Natural killer cell (primary cell): ENCODE data around the gene PBXIP1. TPM values are rescaled to one million over a fixed set of nuclear protein-coding genes. Genes with fewer than 3 reads are reported as not detected.

Source experiments
- ATAC-seq, 3 donors: fragments of 150-1000 bp in 2 of 3; fragments of 200-7000 bp in 1 of 3; cut with Tn5 transposase; 1 replicate in 1 of 3; 2 replicates in 2 of 3; pipeline ENCODE4 v1.10.0; 2021; ENCODE audit warnings: mild to moderate bottlenecking in 2 of 3, moderate library complexity in 2 of 3
- DNase-seq, 2 donors: peaks; one replicate each; pipeline versions ENCODE4 v3.0.0 to v3.0.0-alpha.2; 2013 to 2021; ENCODE audit warnings: mixed read lengths in 1 of 2
- H3K27ac ChIP-seq: one replicate; pipeline ENCODE4 v1.5.1; 2013; ENCODE audit warnings: mild to moderate bottlenecking, low read length
- H3K27me3 ChIP-seq: one replicate; pipeline ENCODE4 v1.6.1; 2013; ENCODE audit warnings: low read length; ENCODE audit not compliant: control insufficient read depth, insufficient read depth
- H3K36me3 ChIP-seq: one replicate; pipeline ENCODE4 v1.6.1; 2013; ENCODE audit warnings: low read length; ENCODE audit not compliant: control insufficient read depth, insufficient read depth
- H3K4me1 ChIP-seq: one replicate; pipeline ENCODE4 v1.6.1; 2013; ENCODE audit warnings: low read length; ENCODE audit not compliant: control insufficient read depth, insufficient read depth
- H3K4me3 ChIP-seq: one replicate; pipeline ENCODE4 v1.5.1; 2013; ENCODE audit warnings: low read length
- H3K9me3 ChIP-seq: one replicate; pipeline ENCODE4 v1.6.1; 2013; ENCODE audit warnings: low read length; ENCODE audit not compliant: control insufficient read depth, insufficient read depth
- H3K27ac Mint-ChIP-seq, 2 donors: one replicate each; pipeline ENCODE4 v1.8.0; 2022; ENCODE audit warnings: mild to moderate bottlenecking in 2 of 2, mixed read lengths in 2 of 2, moderate library complexity in 1 of 2
- H3K27me3 Mint-ChIP-seq, 2 donors: one replicate each; pipeline ENCODE4 v1.8.0; 2022; ENCODE audit warnings: low read depth in 2 of 2, mixed read lengths in 2 of 2
- H3K36me3 Mint-ChIP-seq: one replicate; pipeline ENCODE4 v1.8.0; 2022; ENCODE audit warnings: mixed read lengths
- H3K4me1 Mint-ChIP-seq, 2 donors: one replicate each; pipeline ENCODE4 v1.8.0; 2022; ENCODE audit warnings: mixed read lengths in 2 of 2
- H3K4me3 Mint-ChIP-seq: one replicate; pipeline ENCODE4 v1.8.0; 2022; ENCODE audit warnings: mild to moderate bottlenecking, moderate library complexity, mixed read lengths
- H3K9me3 Mint-ChIP-seq, 2 donors: one replicate each; pipeline ENCODE4 v1.8.0; 2022; ENCODE audit warnings: mixed read lengths in 2 of 2
- CTCF ChIP-seq: fragments of 200-600 bp; IDR thresholded peaks from one replicate; pipeline ENCODE4 v1.8.0; 2022; ENCODE audit warnings: antibody characterized with exemption
- WGBS: methylation state at CpG from one replicate; pipeline ENCODE4 v1.1.7; 2013; ENCODE audit warnings: missing lambda C conversion rate; ENCODE audit not compliant: insufficient coverage; 5-methylcytosine and 5-hydroxymethylcytosine counted together
- intact Hi-C: fragments of 100-400 bp; cut with micrococcal nuclease; formaldehyde crosslinking; loops from one replicate; pipeline ENCODE4 v1.14.2; 2022
- total RNA-seq, 4 donors: library from RNA; stranded (reverse); fragments of 120-200 nt in 1 of 4; gene quantifications; one replicate each; pipeline versions ENCODE4 v1.2.3 to v1.2.4, GENCODE V29; 2013 to 2022

PBXIP1 gene
- total RNA-seq, 3 donors from 2014 or later (not counting 1 experiment from before 2014, with no cell fraction given), result 158 to 200 (median 197) TPM

- Mint-ChIP-seq H3K27ac (no peak overlapping the region), H3K4me3 (no peak overlapping the region), H3K4me1 (peaks cover 23 to 41% of the 10 kb centered on the region in 2 donors), H3K9me3 (no peaks in the 10 kb centered on the region), H3K27me3 (no peaks in the 10 kb centered on the region), H3K36me3 (no peaks in the 10 kb centered on the region)
- H3K27me3 ChIP-seq, result no peaks in the 10 kb centered on the region
- no peak overlapping the region for H3K4me3 ChIP-seq
- no peak overlapping the region for H3K27ac ChIP-seq
- H3K4me1 ChIP-seq, result peaks cover 20% of the 10 kb centered on the region
- no peaks in the 10 kb centered on the region for H3K9me3 ChIP-seq
- intact Hi-C loops, result no loop called here
- 92% methylated on average over 6 of the region's 6 CpGs for WGBS
- peaks cover 55% of the 10 kb centered on the region for H3K36me3 ChIP-seq
- ATAC-seq, result no peak
- TF ChIP-seq CTCF, result no peak
- no peak for DNase-seq
Observed at GRCh38 chr1:154964359-154964758, 8.5 kb upstream of the PBXIP1 start.

- H3K4me3 ChIP-seq, result no peak overlapping the region
- DNase-seq (no peak), ATAC-seq (no peak)
- intact Hi-C loops, result no loop called here
- Mint-ChIP-seq H3K36me3 (no peaks in the 10 kb centered on the region), H3K27me3 (no peaks in the 10 kb centered on the region), H3K9me3 (no peaks in the 10 kb centered on the region), H3K4me3 (no peak overlapping the region), H3K27ac (no peak overlapping the region), H3K4me1 (peaks cover 23 to 35% of the 10 kb centered on the region in 2 donors)
- H3K9me3 ChIP-seq, result no peaks in the 10 kb centered on the region
- H3K4me1 ChIP-seq, result peaks cover 20% of the 10 kb centered on the region
- 98% methylated on average over 8 of the region's 8 CpGs for WGBS
- H3K36me3 ChIP-seq, result peaks cover 57% of the 10 kb centered on the region
- H3K27me3 ChIP-seq, result no peaks in the 10 kb centered on the region
- no peak overlapping the region for H3K27ac ChIP-seq
- TF ChIP-seq CTCF, result no peak
Observed at GRCh38 chr1:154963643-154964042, 7.7 kb upstream of the PBXIP1 start.

- Mint-ChIP-seq H3K4me3 (peak overlapping the region; percentile 89), H3K36me3 (no peaks in the 10 kb centered on the region), H3K4me1 (peaks cover 18 to 29% of the 10 kb centered on the region in 2 donors), H3K9me3 (no peaks in the 10 kb centered on the region), H3K27me3 (no peaks in the 10 kb centered on the region), H3K27ac (peak overlapping the region; percentile 88)
- Histone ChIP-seq H3K36me3 (peaks cover 55% of the 10 kb centered on the region), H3K27me3 (no peaks in the 10 kb centered on the region), H3K9me3 (no peaks in the 10 kb centered on the region), H3K27ac (peak overlapping the region; percentile 93), H3K4me3 (no peak overlapping the region), H3K4me1 (peaks cover 20% of the 10 kb centered on the region)
- ATAC-seq, result no peak
- DNase-seq, result no peak
- TF ChIP-seq CTCF, result no peak
- WGBS, result 88% methylated on average over 6 of the region's 6 CpGs
- intact Hi-C loops, result loop anchor here (1.0 kb wide), 1 partner anchor 54 kb away; no protein-coding TSS in a partner anchor
Observed at GRCh38 chr1:154962795-154963330, 7.0 kb upstream of the PBXIP1 start.
